ENCODE data around the gene FSTL4. TPM values are rescaled to one million over a fixed set of nuclear protein-coding genes. Genes with fewer than 3 reads are reported as not detected.

FSTL4 gene
- total and polyA plus RNA-seq, 2 experiments from 2014 or later = 0.47 to 0.74 TPM

DNA sequence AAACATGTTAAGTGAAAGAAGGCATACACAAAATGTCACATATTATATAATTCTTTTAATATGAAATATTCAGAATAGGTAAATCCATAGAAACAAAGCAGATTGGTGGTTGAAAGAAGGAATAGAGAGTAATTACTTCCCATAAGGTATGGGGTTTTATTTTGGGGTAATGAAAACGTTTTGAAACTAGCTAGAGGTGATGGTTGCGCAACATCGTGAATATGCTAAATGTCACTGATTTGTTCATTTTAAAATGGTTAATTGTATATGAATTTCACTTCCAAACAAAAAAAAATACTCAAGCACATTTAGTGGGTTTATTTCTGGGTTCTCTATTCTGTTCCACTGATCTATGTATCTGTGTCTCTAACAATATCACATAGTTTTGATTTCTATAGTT, 12.0 kb upstream of the FSTL4 start:
- Histone ChIP-seq H3K4me3 (no peak overlapping the region), H3K79me2 (no peaks in the 10 kb centered on the region), H3K36me3 (replicated peaks; ENCODE audit: insufficient read depth, low read depth) (no peaks in the 10 kb centered on the region), H3K9me3 (ENCODE audit: low read depth) (no peaks in the 10 kb centered on the region), H4K20me1 (ENCODE audit: insufficient read depth, poor library complexity, severe bottlenecking) (no peaks in the 10 kb centered on the region), H2AFZ (no peak overlapping the region), H3K9me2 (replicated peaks; ENCODE audit: insufficient read depth) (no peaks in the 10 kb centered on the region), H3K4me2 (no peak overlapping the region), H3K4me1 (ENCODE audit: insufficient read depth) (no peaks in the 10 kb centered on the region), H3K27ac (no peak overlapping the region), H3K27me3 (peaks cover 5% of the 10 kb centered on the region)
- 74% methylated on average over 3 of the region's 3 CpGs for WGBS (ENCODE audit: low lambda C conversion rate, missing lambda C conversion rate)
- TF ChIP-seq EZH2phosphoT487 (IDR thresholded peaks at IDR 0.05; ENCODE audit: low read depth, severe bottlenecking, unreplicated experiment) = no peak
- TF ChIP-seq EZH2 (IDR thresholded peaks at IDR 0.05; ENCODE audit: borderline replicate concordance) = no peak
- TF ChIP-seq, protein P1, sequence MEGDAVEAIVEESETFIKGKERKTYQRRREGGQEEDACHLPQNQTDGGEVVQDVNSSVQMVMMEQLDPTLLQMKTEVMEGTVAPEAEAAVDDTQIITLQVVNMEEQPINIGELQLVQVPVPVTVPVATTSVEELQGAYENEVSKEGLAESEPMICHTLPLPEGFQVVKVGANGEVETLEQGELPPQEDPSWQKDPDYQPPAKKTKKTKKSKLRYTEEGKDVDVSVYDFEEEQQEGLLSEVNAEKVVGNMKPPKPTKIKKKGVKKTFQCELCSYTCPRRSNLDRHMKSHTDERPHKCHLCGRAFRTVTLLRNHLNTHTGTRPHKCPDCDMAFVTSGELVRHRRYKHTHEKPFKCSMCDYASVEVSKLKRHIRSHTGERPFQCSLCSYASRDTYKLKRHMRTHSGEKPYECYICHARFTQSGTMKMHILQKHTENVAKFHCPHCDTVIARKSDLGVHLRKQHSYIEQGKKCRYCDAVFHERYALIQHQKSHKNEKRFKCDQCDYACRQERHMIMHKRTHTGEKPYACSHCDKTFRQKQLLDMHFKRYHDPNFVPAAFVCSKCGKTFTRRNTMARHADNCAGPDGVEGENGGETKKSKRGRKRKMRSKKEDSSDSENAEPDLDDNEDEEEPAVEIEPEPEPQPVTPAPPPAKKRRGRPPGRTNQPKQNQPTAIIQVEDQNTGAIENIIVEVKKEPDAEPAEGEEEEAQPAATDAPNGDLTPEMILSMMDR (IDR thresholded peaks at IDR 0.05; ENCODE audit: poor library complexity) = no peak
- no peak for DNase-seq (ENCODE audit: low spot score)

DNA sequence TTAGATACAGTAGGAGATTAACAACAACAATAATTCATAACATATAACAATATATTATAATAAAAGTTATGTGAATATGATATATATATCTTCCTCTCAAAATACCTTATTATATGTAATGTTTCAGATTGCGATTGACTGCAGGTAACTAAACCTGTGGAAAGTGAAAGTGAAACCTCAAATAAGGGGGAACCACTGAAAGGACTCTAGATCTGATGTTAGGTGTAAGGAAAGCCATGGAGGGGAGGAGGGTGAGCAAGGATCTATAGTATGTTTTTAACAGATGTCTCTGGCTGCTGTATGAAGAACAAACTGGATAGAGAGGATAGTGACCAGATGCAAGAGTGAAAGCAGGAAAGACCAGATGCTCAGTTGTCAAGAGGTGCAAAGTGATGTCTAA, 5.8 kb upstream of the FSTL4 start:
- 94% methylated on average over 1 of the region's 1 CpG for WGBS (ENCODE audit: low lambda C conversion rate, missing lambda C conversion rate)
- H3K9me3 ChIP-seq (ENCODE audit: low read depth) = no peaks in the 10 kb centered on the region
- no peak overlapping the region for H3K4me2 ChIP-seq
- no peak overlapping the region for H2AFZ ChIP-seq
- no peaks in the 10 kb centered on the region for H4K20me1 ChIP-seq (ENCODE audit: insufficient read depth, poor library complexity, severe bottlenecking)
- TF ChIP-seq, protein P1 (IDR thresholded peaks at IDR 0.05; ENCODE audit: poor library complexity) = no peak
- TF ChIP-seq EZH2 (IDR thresholded peaks at IDR 0.05; ENCODE audit: borderline replicate concordance) (no peak), EZH2phosphoT487 (IDR thresholded peaks at IDR 0.05; ENCODE audit: low read depth, severe bottlenecking, unreplicated experiment) (no peak)
- no peaks in the 10 kb centered on the region for H3K79me2 ChIP-seq
- H3K27me3 ChIP-seq = peaks cover 38% of the 10 kb centered on the region
- no peaks in the 10 kb centered on the region for H3K9me2 ChIP-seq (replicated peaks; ENCODE audit: insufficient read depth)
- H3K4me3 ChIP-seq = no peak overlapping the region
- H3K27ac ChIP-seq = no peak overlapping the region
- H3K4me1 ChIP-seq (ENCODE audit: insufficient read depth) = no peaks in the 10 kb centered on the region
- H3K36me3 ChIP-seq (replicated peaks; ENCODE audit: insufficient read depth, low read depth) = no peaks in the 10 kb centered on the region
- no peak for DNase-seq (ENCODE audit: low spot score)

DNA sequence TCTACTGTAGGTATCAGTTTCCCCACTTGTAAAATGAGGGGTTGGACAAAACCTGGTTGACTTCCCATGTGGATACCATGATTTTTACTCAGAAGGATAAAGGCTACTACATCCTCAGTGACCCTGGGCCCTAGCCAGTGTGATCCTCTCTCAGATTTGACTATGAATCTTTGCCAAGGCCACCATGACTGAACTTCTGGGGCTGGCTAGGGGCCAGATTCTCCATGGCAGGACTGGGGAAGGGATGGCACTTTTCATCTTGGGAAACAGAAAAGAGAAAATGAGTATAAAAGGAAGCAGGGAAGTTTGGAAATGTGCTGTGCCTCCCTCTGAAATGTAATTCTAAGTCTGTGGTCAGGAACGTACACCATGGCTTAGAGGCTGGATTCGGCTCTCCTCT, 1.4 kb upstream of the FSTL4 start:
- H3K4me3 ChIP-seq = no peak overlapping the region
- peaks cover 68% of the 10 kb centered on the region for H3K27me3 ChIP-seq
- WGBS (ENCODE audit: low lambda C conversion rate, missing lambda C conversion rate) = 85% methylated on average over 2 of the region's 2 CpGs

More for the DNA sequence above, 1.4 kb upstream of the FSTL4 start:
- H4K20me1 ChIP-seq (ENCODE audit: insufficient read depth, poor library complexity, severe bottlenecking) = no peaks in the 10 kb centered on the region
- no peaks in the 10 kb centered on the region for H3K36me3 ChIP-seq (replicated peaks; ENCODE audit: insufficient read depth, low read depth)
- no peak overlapping the region for H2AFZ ChIP-seq
- TF ChIP-seq EZH2phosphoT487 (IDR thresholded peaks at IDR 0.05; ENCODE audit: low read depth, severe bottlenecking, unreplicated experiment) (no peak), EZH2 (IDR thresholded peaks at IDR 0.05; ENCODE audit: borderline replicate concordance) (no peak)
- TF ChIP-seq, protein P1 (IDR thresholded peaks at IDR 0.05; ENCODE audit: poor library complexity) = no peak
- H3K27ac ChIP-seq = no peak overlapping the region
- no peak for DNase-seq (ENCODE audit: low spot score)
- H3K9me2 ChIP-seq (replicated peaks; ENCODE audit: insufficient read depth) = no peaks in the 10 kb centered on the region
- H3K9me3 ChIP-seq (ENCODE audit: low read depth) = no peaks in the 10 kb centered on the region
- peaks cover 13% of the 10 kb centered on the region for H3K4me1 ChIP-seq (ENCODE audit: insufficient read depth)
- H3K4me2 ChIP-seq = no peak overlapping the region
- no peaks in the 10 kb centered on the region for H3K79me2 ChIP-seq
